Fibroblast of villous mesenchyme (primary cell): ENCODE data around the gene MTCH1. TPM values are rescaled to one million over a fixed set of nuclear protein-coding genes. Genes with fewer than 3 reads are reported as not detected.

ENCODE experiments used
- DNase-seq: peaks from one replicate; pipeline ENCODE4 v3.0.0-alpha.2; 2010; ENCODE audit warnings: low read depth
- H3K4me3 ChIP-seq: 2 replicates; pipeline ENCODE4 v1.5.1; 2011; ENCODE audit warnings: low read depth, mild to moderate bottlenecking, low read length
- total RNA-seq: library from RNA; depleted of rRNA; stranded (reverse); fragments of >200 nt; gene quantifications from 2 replicates; pipeline ENCODE4 v1.2.3, GENCODE V29; 2012
- TF ChIP-seq, protein P1 (sequence below): IDR thresholded peaks from 2 replicates; pipeline ENCODE4 v1.5.1; 2012; ENCODE audit warnings: low read depth, mild to moderate bottlenecking, low read length; ENCODE audit not compliant: insufficient read depth

Gene MTCH1
- total RNA-seq, 1 donor: 228 TPM

GRCh38 chr6:37008484-37009465, 22.8 kb upstream of the MTCH1 start:
- TF ChIP-seq, protein P1, sequence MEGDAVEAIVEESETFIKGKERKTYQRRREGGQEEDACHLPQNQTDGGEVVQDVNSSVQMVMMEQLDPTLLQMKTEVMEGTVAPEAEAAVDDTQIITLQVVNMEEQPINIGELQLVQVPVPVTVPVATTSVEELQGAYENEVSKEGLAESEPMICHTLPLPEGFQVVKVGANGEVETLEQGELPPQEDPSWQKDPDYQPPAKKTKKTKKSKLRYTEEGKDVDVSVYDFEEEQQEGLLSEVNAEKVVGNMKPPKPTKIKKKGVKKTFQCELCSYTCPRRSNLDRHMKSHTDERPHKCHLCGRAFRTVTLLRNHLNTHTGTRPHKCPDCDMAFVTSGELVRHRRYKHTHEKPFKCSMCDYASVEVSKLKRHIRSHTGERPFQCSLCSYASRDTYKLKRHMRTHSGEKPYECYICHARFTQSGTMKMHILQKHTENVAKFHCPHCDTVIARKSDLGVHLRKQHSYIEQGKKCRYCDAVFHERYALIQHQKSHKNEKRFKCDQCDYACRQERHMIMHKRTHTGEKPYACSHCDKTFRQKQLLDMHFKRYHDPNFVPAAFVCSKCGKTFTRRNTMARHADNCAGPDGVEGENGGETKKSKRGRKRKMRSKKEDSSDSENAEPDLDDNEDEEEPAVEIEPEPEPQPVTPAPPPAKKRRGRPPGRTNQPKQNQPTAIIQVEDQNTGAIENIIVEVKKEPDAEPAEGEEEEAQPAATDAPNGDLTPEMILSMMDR: no peak
- peak; percentile 7 for DNase-seq
- H3K4me3 ChIP-seq: no peak overlapping the region

DNA sequence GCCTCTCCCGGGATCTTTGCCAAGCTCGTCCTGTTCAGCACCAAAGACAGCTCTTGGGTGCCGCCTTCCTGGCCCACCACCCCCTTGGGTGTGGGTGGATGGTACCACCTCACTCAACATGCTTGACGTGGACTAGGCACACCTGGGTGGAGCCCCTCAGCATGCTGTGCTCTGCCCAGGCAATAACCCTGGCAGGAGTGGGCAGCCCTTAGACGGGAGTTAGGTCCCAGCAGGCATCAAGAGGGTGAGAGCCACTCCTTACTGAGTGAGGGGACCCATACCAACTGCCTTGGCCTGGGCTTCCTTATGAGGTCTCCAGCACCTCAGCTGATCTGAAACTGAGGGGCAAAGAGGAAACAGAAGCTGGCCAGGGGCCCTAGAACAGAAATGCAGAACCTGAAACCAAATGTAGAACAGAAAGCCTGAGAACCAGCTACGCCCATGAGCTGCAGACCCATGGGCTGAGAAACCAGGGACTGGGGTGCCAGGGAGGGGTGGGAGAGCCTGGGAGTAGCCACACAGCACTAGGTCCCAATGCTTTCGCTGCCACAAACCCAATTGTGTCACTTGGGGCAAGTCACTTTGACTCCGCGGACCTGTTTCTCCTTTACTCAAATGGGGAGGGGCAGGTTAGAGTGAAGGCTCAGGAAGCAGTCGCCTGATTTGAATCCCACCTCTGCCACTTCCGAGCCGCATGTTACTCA, 21.5 kb upstream of the MTCH1 start:
- DNase-seq: no peak
- TF ChIP-seq, protein P1: no peak
- no peak overlapping the region for H3K4me3 ChIP-seq

DNA sequence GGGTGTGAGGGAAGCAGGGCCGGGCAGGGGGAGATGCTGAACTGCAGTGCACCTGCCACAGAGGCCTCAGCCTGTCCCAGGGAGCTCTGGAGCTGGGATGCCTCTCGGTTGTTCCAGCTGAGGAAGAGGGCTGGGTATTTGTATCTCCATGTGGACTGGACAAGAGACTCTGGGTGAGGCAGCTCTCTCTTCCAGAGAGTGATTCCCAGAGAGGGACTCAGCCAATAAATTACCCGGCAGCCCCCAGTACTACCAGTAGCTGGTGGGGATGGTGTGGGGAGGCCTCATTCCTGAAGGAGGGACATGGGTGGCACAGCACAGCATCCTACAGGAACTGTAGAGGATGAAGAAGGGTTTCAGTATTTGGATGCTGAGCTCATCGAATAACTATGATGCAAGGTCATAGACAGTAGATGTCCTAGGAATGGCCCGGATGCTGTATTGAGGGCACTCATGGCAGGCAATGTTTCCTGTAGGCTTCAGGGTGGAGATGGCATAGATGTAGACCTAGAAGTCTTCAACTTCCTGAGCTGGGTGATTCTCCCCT, 20.9 kb upstream of the MTCH1 start:
- H3K4me3 ChIP-seq: no peak overlapping the region
- no peak for DNase-seq
- TF ChIP-seq, protein P1: no peak

GRCh38 chr6:37005827-37006567, 20.0 kb upstream of the MTCH1 start:
- TF ChIP-seq, protein P1: no peak

DNA sequence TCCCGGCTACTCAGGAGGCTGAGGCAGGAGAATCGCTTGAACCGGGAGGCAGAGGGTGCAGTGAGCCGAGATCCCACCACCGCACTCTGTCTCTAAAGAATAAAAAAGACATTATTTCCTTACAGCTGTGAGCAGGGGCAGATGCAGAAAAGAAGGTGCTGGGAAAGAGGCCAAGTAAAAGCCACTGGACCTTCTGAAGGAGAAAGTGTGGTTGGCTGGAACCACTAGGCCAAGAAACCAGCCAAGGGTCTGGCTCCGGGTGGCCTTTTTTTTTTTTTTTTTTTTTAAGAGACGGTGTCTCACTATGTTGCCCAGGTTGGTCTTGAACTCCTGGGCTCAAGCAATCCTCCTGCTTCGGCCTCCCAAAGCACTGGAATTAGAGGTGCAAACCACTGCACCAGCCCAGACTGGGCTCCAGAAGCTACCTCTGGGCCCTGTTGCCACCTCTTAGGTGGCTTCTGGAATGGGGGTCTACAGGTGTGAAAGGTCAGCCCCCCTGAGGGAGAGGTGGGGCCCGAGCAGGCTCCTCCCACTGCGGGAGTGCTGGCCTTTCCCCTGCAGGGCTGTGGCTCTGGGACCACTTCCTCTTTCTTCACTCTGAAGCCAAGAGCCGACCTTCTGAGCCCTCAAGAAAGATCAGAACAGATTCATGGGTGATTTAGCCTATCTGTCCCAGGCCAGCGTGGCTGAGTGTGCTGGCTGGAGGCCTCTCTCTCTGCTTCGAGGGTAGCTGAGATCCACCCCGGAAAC, 19.2 kb upstream of the MTCH1 start, which contains the start of gene FGD2:
TSS of gene FGD2 (plus strand) at position 595 of the 750 bp plus-strand sequence. CDS start 163 bp downstream, outside the sequence.
- TF ChIP-seq, protein P1: no peak
- no peak within 1 kb of the TSS for H3K4me3 ChIP-seq
- DNase-seq: no peak

More at GRCh38 chr6:37005827-37006567, 20.0 kb upstream of the MTCH1 start:
- no peak for DNase-seq
- no peak overlapping the region for H3K4me3 ChIP-seq
